GM04503 (cell line): ENCODE data around the gene CELA2B.
"Not testable (repeated sequence)": the region's sequence is repeated elsewhere in the genome, so short reads cannot be mapped to it uniquely, and the experiment has no call there.

Source experiments
- DNase-seq: peaks from one replicate; pipeline ENCODE4 v3.0.0-alpha.2; 2012; ENCODE audit warnings: low read depth

The CELA2B gene

GRCh38 chr1:15501208-15502032 lies 25.5 kb downstream of the CELA2B start:
- DNase-seq = no peak

GRCh38 chr1:15504436-15504835 lies 28.5 kb downstream of the CELA2B start:
- DNase-seq = no peak

GRCh38 chr1:15506831-15507230 lies 30.9 kb downstream of the CELA2B start:
- no peak for DNase-seq

DNA sequence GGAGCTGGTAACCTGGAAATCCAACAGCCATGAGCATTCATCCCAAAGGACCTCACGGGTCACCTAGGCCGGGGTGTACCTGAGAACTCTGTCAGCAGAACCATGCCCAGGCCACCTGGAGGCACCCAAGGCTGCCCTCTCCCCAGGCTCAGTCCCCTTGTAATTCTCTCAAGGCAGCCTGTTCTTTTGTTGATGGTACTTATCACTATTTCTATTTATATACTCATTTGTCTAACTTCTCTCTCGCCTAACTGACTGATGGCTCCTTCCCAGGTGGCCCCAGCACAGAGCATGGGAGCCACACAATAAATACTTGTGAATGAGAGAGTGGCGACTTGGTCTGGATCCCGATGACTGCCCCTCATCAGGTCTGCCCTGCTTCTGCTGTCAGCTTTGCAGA lies 31.4 kb downstream of the CELA2B start:
- no peak for DNase-seq

GRCh38 chr1:15508700-15509487 lies 33.0 kb downstream of the CELA2B start:
- no peak for DNase-seq

DNA sequence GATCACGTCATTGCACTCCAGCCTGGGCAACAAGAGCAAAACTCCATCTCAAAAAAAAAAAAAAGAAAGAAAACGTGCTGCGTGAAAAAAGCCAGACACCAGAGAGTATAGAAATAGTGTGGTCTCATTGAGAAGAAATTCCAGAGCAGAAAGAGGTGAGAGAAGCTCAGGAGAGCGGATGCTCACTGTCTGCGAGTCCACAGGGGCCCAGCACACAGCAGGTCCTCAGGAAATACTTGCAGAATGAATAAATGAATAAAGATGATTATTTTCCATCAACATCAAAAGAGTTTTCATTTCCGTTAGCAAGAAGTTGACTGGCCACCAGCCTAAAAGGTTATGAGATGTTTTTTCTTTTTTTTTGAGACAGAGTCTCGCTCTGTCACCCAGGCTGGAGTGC lies 33.7 kb downstream of the CELA2B start:
- no peak for DNase-seq

GRCh38 chr1:15510611-15511405 lies 34.9 kb downstream of the CELA2B start:
- DNase-seq = no peak

GRCh38 chr1:15513192-15513591 lies 37.3 kb downstream of the CELA2B start:
- no peak for DNase-seq

GRCh38 chr1:15513919-15514318 lies 38.0 kb downstream of the CELA2B start:
- DNase-seq = no peak

- DNase-seq = not testable (repeated sequence)
Observed at GRCh38 chr1:15514557-15514956, 38.7 kb downstream of the CELA2B start.

GRCh38 chr1:15515022-15515663 lies 39.2 kb downstream of the CELA2B start:
- no peak for DNase-seq

DNA sequence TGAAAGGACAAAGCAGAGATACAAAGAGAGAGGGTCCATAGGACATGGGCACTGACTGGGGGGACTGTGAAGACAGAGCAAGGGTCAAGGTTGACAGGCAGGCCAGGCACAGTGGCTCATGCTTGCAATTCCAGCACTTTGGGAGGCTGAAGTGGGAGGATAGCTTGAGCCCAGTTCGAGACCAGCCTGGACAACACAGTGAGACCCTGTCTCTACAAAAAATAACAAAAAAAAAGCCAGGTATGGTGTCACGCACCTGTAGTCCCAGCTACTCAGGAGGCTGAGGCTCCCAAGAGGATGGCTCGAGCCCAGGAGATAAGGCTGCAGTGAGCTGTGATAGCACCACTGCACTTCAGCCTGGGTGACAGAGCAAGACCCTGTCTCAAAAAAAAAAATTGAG lies 43.7 kb downstream of the CELA2B start:
- DNase-seq = no peak

- DNase-seq = not testable (repeated sequence)
Observed at GRCh38 chr1:15521206-15521906, 45.5 kb downstream of the CELA2B start.

GRCh38 chr1:15522551-15522950 lies 46.6 kb downstream of the CELA2B start:
- DNase-seq = no peak

- no peak for DNase-seq
Observed at GRCh38 chr1:15523104-15524020, 47.5 kb downstream of the CELA2B start.

GRCh38 chr1:15524021-15524282 lies 48.0 kb downstream of the CELA2B start, which contains the start of gene CASP9:
Gene CASP9, minus strand, starts transcription at chr1:15524215. Its CDS starts 15 bp downstream, at chr1:15524200.
- no peak for DNase-seq

DNA sequence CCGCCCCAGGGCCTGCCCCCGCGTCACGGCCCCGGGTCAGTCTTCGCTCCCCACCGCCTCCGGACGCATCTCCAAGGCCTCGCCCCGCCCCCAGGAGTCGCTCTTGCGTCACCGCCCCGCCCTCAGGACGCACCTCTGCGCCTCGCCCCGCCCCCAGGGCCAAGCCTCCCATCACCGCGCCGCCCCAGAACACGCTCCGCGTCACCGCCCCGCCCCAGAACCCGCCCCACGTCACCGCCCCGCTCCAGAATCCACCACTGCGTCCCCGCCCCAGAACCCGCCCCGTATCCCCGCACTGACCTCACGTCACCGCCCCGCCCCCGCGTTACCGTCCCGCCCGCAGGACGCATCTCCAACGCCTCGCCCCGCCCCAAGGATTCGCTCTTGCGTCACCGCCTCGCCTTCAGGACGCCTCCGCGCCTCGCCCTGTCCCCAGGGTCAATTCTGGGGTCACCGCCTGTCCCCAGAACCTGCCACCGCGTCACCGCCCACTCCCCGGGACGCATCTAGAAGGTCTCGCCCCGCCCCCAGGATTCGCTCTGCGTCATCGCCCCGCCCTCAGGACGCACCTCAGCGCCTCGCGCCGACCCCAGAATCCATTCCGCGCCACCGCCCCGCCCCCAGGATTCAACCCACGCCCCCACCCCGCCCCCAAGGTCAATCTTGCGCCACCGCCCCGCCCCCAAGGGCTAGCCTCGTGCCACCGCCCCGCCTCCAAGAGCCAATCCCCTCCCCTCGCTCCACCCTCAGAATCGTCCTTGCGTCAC lies 48.6 kb downstream of the CELA2B start:
- DNase-seq = peak; percentile 59

- DNase-seq = peak; percentile 68
Observed at GRCh38 chr1:15525050-15526020, 49.4 kb downstream of the CELA2B start.
